ENCODE data around the gene PLSCR3.

PLSCR3 gene

GRCh38 chr17:7425756-7426155 is 31.4 kb upstream of the PLSCR3 start:
- no peak overlapping the region for H3K27ac ChIP-seq

GRCh38 chr17:7425316-7425715 is 31.0 kb upstream of the PLSCR3 start, which contains the start of gene SPEM2:
Gene SPEM2, plus strand, starts transcription at chr17:7425616. Its CDS starts 73 bp downstream, at chr17:7425689.
- TF ChIP-seq CTCF (conservative IDR thresholded peaks at IDR 0.05) = no peak
- no peak for TF ChIP-seq ZFX (IDR thresholded peaks at IDR 0.05)
- H3K27ac ChIP-seq = no peak within 1 kb of the TSS

More at GRCh38 chr17:7425756-7426155, 31.4 kb upstream of the PLSCR3 start:
- TF ChIP-seq ZFX (IDR thresholded peaks at IDR 0.05) (no peak), CTCF (conservative IDR thresholded peaks at IDR 0.05) (no peak)

GRCh38 chr17:7423679-7424078 is 29.4 kb upstream of the PLSCR3 start:
- no peak for TF ChIP-seq CTCF (conservative IDR thresholded peaks at IDR 0.05)
- no peak for TF ChIP-seq ZFX (IDR thresholded peaks at IDR 0.05)
- no peak overlapping the region for H3K27ac ChIP-seq

- TF ChIP-seq ZFX (IDR thresholded peaks at IDR 0.05) (no peak), CTCF (conservative IDR thresholded peaks at IDR 0.05) (no peak)
- no peak overlapping the region for H3K27ac ChIP-seq
These were observed 26.9 kb upstream of the PLSCR3 start for GRCh38 chr17:7421186-7421585.

- TF ChIP-seq CTCF (conservative IDR thresholded peaks at IDR 0.05) (no peak), ZFX (IDR thresholded peaks at IDR 0.05) (no peak)
- no peak within 1 kb of the TSS for H3K27ac ChIP-seq
These were observed 25.7 kb upstream of the PLSCR3 start, which contains the start of gene SPEM1 for GRCh38 chr17:7419819-7420610. Gene SPEM1, plus strand, starts transcription at chr17:7420324. Its CDS starts 61 bp downstream, at chr17:7420385.

GRCh38 chr17:7418472-7419152 is 24.3 kb upstream of the PLSCR3 start:
- no peak overlapping the region for H3K27ac ChIP-seq
- TF ChIP-seq ZFX (IDR thresholded peaks at IDR 0.05) (no peak), CTCF (conservative IDR thresholded peaks at IDR 0.05) (no peak)

GRCh38 chr17:7417056-7417655 is 22.8 kb upstream of the PLSCR3 start:
- no peak for TF ChIP-seq CTCF (conservative IDR thresholded peaks at IDR 0.05)
- TF ChIP-seq ZFX (IDR thresholded peaks at IDR 0.05) = no peak
- H3K27ac ChIP-seq = no peak overlapping the region
